ENCODE measurements around the gene SLC12A6. TPM values are rescaled to one million over a fixed set of nuclear protein-coding genes. Genes with fewer than 3 reads are reported as not detected.

Gene SLC12A6
- total and polyA plus RNA-seq, 2 of the 13 experiments (the other 11 are each of a cell fraction or from before 2014, with no cell fraction given) = 15.2 to 30.1 TPM

DNA sequence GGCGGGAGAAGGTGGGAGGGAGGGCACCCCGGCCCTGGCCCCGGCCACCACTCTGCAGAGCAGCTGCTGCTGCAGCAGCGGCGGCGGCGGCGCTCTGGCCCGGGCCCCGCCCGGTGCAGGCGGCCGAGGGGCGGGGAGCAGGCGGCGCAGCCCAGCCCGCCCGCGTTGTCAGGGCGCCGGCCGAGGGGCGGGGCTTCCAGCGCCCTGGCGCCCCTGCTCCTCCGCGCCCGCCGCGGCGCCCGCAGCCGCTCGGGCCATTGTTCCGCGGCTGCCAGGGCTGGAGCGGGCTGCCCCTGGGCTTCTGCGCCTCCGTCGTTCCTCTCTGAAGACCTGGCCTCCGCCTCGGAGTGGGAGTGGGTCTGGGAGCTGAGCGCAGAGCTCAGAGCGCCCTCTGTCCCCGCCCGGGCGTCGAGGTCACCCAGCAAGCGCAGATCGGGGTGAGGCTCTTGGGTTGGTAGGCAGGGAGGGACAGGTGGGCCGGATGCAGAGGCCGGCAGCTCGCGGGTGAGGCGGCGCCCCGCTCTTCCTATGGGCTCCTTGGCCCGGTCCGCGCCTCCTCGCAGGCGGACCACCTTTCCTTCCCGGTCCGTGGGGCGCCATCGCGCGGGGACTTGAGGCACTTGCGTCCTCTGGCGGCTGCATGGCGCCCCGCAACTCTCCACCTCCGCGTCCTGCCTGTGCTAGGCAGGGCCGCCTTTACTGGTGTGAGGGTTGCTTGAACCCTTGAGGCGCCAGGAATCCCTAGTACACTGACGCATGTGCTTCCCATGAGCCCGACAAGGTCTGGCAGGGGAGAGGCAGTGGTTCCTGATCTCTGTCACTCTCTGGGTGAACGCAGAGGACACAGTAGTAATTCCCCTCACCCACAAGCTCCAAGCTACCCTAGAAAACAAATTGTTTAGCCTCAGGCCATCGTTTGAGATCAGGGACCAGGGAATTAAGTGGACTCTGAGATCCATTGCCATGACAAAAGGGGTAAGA lies 29.8 kb upstream of the SLC12A6 start, which contains the start of gene LPCAT4 (continued):
- peak; percentile 94 for TF ChIP-seq ZNF607 (CRISPR knock-in tag; IDR thresholded peaks at IDR 0.05; ENCODE audit: borderline replicate concordance)
- TF ChIP-seq, protein P1, sequence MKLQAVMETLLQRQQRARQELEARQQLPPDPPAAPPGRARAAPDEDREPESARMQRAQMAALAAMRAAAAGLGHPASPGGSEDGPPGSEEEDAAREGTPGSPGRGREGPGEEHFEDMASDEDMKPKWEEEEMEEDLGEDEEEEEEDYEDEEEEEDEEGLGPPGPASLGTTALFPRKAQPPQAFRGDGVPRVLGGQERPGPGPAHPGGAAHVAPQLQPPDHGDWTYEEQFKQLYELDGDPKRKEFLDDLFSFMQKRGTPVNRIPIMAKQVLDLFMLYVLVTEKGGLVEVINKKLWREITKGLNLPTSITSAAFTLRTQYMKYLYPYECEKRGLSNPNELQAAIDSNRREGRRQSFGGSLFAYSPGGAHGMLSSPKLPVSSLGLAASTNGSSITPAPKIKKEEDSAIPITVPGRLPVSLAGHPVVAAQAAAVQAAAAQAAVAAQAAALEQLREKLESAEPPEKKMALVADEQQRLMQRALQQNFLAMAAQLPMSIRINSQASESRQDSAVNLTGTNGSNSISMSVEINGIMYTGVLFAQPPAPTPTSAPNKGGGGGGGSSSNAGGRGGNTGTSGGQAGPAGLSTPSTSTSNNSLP (IDR thresholded peaks at IDR 0.05; ENCODE audit: low read depth, low read length) = no peak
- TF ChIP-seq ZNF496 (CRISPR knock-in tag; IDR thresholded peaks at IDR 0.05; ENCODE audit: insufficient replicate concordance) = no peak
- TF ChIP-seq SALL1 (CRISPR knock-in tag; IDR thresholded peaks at IDR 0.05) = peak; percentile 89
- TF ChIP-seq ZNF484 (CRISPR knock-in tag; IDR thresholded peaks at IDR 0.05; ENCODE audit: borderline replicate concordance, low read depth) = peak; percentile 7; the same call in 1 of the 2 replicates
- peak; percentile 41; the same call in 1 of the 2 replicates for TF ChIP-seq ZNF670 (CRISPR knock-in tag; IDR thresholded peaks at IDR 0.05; ENCODE audit: borderline replicate concordance)
- TF ChIP-seq FOXJ3 (CRISPR knock-in tag; IDR thresholded peaks at IDR 0.05; ENCODE audit: borderline replicate concordance) = no peak
- TF ChIP-seq ZNF792 (CRISPR knock-in tag; IDR thresholded peaks at IDR 0.05) = no peak
- peak; percentile 69; the same call in 1 of the 2 replicates for TF ChIP-seq ZBTB20 (CRISPR knock-in tag; IDR thresholded peaks at IDR 0.05; ENCODE audit: borderline replicate concordance, low read depth)
- no peak for TF ChIP-seq MAFG (CRISPR knock-in tag; IDR thresholded peaks at IDR 0.05)
- TF ChIP-seq YEATS4 (CRISPR knock-in tag; IDR thresholded peaks at IDR 0.05; ENCODE audit: borderline replicate concordance) = peak; percentile 67
- TF ChIP-seq, protein P2, sequence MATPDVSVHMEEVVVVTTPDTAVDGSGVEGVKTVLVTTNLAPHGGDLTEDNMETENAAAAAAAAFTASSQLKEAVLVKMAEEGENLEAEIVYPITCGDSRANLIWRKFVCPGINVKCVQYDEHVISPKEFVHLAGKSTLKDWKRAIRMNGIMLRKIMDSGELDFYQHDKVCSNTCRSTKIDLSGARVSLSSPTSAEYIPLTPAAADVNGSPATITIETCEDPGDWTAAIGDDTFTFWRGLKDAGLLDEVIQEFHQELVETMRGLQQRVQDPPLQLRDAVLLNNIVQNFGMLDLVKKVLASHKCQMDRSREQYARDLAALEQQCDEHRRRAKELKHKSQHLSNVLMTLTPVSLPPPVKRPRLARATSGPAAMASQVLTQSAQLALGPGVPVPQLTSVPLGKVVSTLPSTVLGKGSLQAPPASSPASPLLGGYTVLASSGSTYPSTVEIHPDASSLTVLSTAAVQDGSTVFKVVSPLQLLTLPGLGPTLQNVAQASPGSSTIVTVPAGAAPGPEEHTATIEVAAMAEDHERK (CRISPR knock-in tag; IDR thresholded peaks at IDR 0.05; ENCODE audit: low read depth) = no peak
- TF ChIP-seq, protein P3, sequence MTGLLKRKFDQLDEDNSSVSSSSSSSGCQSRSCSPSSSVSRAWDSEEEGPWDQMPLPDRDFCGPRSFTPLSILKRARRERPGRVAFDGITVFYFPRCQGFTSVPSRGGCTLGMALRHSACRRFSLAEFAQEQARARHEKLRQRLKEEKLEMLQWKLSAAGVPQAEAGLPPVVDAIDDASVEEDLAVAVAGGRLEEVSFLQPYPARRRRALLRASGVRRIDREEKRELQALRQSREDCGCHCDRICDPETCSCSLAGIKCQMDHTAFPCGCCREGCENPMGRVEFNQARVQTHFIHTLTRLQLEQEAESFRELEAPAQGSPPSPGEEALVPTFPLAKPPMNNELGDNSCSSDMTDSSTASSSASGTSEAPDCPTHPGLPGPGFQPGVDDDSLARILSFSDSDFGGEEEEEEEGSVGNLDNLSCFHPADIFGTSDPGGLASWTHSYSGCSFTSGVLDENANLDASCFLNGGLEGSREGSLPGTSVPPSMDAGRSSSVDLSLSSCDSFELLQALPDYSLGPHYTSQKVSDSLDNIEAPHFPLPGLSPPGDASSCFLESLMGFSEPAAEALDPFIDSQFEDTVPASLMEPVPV (CRISPR knock-in tag; IDR thresholded peaks at IDR 0.05) = peak; percentile 80; the same call in 1 of the 2 replicates
- TF ChIP-seq ZNF747 (CRISPR knock-in tag; IDR thresholded peaks at IDR 0.05; ENCODE audit: borderline replicate concordance) = peak; percentile 29; the same call in 1 of the 2 replicates
- TF ChIP-seq MEIS2 (CRISPR knock-in tag; IDR thresholded peaks at IDR 0.05) = no peak; the same call in 1 of the 2 replicates
- TF ChIP-seq, protein P4, sequence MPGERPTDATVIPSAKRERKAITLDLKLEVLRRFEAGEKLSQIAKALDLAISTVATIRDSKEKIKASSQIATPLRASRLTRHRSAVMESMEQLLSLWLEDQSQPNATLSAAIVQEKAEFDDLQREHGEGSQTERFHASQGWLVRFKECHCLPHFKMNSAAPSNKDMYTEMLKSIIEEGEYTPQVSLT (CRISPR knock-in tag; IDR thresholded peaks at IDR 0.05; ENCODE audit: borderline replicate concordance, low read depth) = no peak
- TF ChIP-seq ZNF24 (IDR thresholded peaks at IDR 0.05) = no peak
- no peak for TF ChIP-seq NFRKB (IDR thresholded peaks at IDR 0.05)
- no peak for TF ChIP-seq ZMYM2 (CRISPR knock-in tag; IDR thresholded peaks at IDR 0.05)
- TF ChIP-seq TGIF2 (CRISPR knock-in tag; IDR thresholded peaks at IDR 0.05) = peak; percentile 52; the same call in 1 of the 2 replicates
- TF ChIP-seq SP5 (CRISPR knock-in tag; IDR thresholded peaks at IDR 0.05; ENCODE audit: borderline replicate concordance, low read depth) = peak; percentile 14; the same call in 1 of the 2 replicates
- TF ChIP-seq ZMAT3 (CRISPR knock-in tag; conservative IDR thresholded peaks at IDR 0.05) = peak; percentile 89
- TF ChIP-seq SSRP1 (CRISPR knock-in tag; IDR thresholded peaks at IDR 0.05) = no peak
- no peak for TF ChIP-seq EHMT2 (IDR thresholded peaks at IDR 0.05; ENCODE audit: borderline replicate concordance, low read depth, low read length)
- TF ChIP-seq BHLHE40 (IDR thresholded peaks at IDR 0.05; ENCODE audit: low read length) = no peak

Data from HepG2 (cell line).